ACHN (cell line): ENCODE results near the gene PRR15L.
"Not testable (repeated sequence)": the region's sequence is repeated elsewhere in the genome, so short reads cannot be mapped to it uniquely, and the experiment has no call there.

Experiments used
- DNase-seq: peaks from one replicate; pipeline ENCODE4 v3.0.0-alpha.2; 2015
- in situ Hi-C: cut with HindIII; loops from 2 replicates; pipeline ENCODE4 v1.10.0; 2017; ENCODE audit warnings: low sequenced_read_pairs, low pct_ligation_motif_present, low pct_unique_long_range_greater_than_20kb

Gene PRR15L

DNA sequence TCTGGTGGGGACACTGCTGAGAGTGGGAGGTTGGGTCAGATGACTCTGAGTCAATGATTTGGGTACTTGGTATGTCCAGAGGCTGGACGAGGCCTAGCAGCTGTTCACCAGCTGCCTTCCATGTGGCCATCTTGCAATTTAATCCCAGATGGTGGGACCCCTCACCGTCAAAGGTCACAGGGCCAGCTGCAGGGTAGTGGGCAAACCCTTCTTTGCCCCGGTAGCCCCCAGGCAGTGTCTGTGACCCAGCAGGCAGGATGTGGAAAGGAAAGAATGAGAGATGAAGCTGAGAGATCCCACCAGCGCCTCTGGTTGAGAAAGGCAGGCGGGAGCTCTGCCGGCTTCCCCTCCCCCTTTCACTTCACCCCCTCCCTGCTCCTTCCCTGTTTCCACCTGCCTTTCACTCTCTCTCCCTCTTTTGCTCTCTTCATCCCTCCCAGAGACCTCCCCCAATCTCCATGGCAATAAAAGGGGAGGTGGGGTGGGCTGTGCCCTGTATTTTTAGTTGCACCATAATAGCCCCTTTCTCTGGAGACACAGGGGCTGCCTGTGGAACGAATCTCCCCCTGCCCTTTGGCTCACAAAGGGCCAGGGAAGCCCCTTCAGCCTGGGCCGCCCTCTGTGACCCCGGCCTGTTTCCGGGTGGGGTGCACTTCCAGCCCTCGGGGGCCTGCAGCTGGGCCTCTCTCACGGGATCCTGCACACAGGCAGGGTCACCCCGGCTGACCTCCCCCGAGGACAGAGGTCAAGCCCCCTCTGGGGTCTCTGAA, 33.5 kb upstream of the PRR15L start:
- DNase-seq: no peak
- in situ Hi-C loops: no loop called here

DNA sequence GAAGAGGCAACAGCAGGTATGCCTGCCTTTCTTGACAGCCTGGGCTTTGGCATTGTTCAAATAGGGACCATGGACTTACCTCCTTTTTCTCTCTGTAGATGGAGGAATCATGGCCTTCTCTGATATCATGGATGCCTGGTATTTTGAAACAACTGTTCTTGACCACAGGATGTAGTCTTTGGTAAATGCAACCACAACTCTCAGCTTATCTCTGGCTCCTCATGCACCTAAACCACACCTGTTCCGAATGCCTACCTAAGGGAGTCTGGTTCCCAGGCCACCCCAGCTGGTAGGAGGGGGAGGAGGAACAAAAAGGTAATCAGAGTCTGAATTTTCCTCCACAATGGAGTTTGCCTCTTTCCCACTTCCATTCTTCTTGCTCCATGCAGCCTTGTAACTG, 32.0 kb upstream of the PRR15L start:
- DNase-seq: no peak
- in situ Hi-C loops: no loop called here

DNA sequence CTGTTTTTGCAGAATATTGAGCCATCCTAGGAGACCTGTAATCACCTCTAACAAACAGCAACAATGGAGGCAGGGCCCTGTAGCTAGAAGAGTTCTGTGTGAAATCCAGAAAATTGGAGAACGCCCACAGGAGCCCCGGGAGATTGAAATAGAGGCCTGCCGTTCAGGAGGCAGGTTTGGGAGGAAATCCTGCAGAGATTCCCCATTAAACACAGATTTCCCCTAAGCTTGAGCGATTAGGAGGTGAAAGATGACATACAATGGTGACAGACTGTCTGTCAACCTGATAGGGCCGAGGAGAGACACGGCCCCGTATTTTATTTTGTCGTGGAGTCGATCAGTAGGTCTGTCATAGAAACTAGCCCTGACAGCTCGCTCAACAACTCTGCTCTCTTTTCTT, 31.5 kb upstream of the PRR15L start:
- no peak for DNase-seq
- in situ Hi-C loops: no loop called here

DNA sequence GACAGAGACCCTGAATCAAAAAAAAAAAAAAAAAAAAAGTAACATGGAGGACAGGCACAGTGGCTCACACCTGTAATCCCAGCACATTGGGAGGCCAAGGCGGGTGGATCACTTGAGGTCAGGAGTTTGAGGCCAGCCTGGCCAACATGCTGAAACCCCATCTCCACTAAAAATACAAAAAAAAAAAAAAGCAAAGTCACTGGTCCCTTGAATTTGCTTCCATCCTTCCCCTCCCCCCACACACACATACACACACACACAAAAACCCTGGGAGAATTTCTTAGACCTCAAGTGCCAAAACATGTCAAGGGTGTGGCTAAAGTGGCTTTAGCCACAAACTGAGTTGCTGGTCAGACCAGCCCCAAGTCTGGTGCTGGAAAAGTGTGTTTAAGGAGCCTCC, 30.8 kb upstream of the PRR15L start:
- in situ Hi-C loops, DNase-seq: not testable (repeated sequence)

DNA sequence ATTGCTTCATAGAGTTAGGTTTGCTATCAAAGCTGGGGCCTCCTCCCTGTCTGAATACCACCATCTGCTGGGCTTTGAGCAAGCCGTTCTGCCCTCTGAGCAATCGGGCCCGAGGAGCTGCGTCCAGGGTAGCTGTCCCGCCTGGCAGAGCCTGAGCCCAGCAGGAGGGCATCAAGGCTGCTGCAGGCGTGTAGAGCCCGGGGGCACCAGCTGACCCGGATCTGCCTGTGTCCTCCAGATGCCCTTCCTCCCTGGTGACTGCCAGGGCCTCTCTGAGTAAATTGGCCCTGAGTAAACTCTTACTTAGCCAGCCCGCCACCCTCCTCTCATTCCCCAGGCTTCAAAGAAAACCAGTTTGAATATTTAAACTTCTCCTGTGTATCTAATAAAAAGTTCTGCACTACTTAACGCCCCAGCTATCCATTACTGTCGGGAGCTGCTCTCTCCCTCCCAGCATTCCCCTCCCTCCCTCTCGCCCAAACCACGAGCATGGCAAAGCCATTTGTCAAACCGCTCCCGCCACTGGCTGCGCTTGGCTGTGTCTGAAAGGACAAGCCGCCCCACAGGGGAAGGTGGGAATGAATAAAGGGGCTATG, 29.7 kb upstream of the PRR15L start:
- in situ Hi-C loops: no loop called here
- DNase-seq: no peak

DNA sequence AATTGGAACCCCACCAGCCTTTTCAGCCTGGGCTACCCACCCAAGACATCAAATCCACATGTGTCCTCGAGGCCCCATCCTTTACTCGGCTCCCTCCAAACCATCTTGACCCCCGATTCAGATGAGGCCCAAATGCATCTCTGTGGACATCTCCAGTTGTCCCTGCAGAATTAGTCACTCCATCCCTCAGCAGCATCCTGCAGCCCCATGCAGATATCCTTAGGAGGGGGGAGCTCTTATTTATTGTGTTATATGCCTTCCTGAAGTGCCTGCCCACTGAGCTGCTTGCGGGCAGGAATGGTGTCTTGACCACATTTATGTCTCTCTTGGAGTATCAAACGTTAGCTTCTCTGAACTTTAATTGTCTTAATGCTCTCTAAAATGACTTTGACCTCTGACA, 28.8 kb upstream of the PRR15L start:
- no peak for DNase-seq
- in situ Hi-C loops: no loop called here

DNA sequence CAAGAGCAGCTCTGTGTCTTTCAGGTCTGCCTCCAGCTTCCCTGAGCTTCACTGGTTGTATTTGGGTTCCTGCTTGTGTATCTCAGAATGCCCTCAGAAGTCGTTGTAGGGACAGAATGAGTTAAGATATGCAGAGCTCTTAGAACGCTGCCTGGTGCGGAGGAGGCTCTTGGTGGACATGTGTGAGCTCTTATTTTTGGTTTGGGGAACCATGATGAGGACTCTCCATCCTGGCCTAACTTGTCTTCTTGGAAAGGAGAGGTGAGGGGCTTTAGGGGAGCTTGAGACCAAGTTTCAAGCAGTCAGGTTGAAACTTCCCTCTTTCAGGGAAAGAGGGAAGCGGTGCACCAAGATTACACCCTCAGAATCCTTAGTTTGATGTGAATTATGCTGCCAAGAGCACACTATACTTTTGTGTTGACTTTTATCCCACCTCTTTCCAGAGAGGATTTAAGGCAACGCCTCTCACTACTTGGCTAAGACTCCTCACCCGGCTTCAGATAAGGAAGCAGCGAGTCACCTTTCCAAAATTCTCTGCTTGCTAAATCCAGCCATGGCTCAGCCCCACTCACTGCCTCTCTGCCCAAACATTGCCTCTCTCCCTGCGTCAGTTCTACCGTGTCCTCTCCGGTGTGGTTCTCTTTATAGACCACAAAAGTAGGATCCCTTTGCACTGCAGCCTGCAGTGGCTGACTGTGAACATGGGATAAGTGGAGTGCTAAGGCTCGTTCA, 26.0 kb upstream of the PRR15L start:
- in situ Hi-C loops: no loop called here
- no peak for DNase-seq

DNA sequence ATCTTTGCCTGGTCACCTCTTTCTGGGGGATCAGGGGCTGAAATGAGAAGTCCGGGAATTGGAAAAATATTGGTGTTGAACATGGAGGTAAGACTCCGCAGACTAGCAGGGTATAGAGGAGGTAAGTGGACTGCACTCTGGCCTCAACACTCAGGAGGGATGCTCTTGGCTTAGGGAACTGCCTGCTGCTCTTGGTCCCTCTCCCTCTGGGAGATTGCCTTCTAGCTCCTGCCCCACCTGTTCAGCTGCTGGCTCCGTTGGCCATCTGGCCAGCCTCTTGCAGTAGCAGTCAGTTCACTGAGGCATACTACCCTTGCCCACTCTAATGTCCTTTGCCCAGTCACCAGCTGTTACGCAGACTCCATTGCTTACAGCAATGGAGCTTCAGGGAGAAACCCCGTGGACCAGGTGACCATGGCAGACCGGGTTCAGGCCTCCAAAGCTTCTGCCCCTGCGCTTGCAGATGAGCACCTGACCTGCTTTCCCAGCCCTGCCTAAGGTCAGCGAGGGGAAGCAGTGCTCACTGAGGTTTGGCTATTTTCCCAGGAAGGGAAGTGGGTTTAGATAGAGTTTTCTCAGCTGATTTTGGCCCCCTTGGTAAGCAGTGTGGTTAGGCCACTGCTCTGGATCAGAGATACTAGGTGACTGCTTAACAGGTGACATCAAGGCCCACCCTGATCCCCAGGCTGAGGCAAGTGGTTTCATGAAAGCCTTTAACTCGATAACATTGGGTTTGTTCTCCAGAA, 25.1 kb upstream of the PRR15L start:
- no peak for DNase-seq
- in situ Hi-C loops: no loop called here

DNA sequence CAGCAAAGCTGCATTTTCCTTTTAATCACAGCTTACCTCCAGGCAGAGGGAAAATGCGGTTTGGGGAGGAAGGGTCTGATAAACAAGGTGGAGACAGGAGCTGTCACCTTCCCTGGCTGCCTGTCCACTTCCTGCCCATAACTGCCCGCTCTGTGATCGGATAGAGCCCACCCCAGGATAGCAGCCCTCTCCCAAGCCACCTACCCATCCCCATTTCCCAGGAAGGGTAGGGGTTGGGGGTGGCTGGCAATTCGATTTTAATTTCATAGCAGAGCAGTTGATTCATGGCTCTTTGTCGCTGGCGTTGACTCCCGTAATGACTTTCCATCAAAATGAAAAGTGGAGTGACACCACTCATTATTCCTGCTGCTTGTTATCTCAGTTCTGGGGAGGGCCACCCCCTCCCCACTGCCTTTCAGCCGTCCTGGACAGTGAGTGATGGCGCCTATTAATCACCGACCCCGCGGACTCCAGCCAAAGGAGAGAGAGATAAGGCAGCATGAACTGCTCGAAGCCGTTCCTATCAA, 24.5 kb upstream of the PRR15L start:
- in situ Hi-C loops: no loop called here
- no peak for DNase-seq

DNA sequence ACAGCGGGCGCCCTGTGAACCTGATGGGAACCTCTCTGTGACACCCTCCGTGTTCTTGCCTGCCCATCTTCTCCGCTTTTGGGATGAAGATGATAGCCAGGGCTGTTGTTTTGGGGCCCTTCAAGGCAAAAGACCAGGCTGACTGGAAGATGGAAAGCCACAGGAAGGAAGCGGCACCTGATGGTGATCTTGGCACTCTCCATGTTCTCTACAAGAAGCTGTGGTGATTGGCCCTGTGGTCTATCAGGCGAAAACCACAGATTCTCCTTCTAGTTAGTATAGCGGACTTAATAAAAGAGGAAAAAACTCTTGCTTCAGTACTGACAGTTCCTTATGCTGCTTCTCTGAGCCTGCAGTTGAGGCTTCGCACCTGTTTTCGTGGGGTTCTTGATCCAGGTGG, 23.8 kb upstream of the PRR15L start:
- DNase-seq: no peak
- in situ Hi-C loops: no loop called here

DNA sequence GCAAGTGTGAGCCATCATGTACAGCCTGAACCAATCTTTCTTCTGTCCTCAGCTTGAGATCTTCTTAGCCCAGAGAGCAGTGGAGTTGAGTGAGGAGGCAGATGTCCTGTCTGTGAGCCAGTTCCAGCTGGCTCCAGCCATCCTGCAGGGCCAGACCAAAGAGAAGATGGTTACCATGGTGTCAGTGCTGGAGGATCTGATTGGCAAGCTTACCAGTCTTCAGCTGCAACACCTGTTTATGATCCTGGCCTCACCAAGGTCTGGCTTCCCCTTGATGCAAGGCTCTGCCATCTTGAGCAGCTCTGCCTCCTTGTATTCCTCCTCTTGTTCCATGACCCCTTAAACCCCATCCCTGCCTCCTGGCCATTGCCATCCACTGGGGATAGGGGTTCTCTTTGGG, 22.9 kb upstream of the PRR15L start:
- no peak for DNase-seq
- in situ Hi-C loops: no loop called here

DNA sequence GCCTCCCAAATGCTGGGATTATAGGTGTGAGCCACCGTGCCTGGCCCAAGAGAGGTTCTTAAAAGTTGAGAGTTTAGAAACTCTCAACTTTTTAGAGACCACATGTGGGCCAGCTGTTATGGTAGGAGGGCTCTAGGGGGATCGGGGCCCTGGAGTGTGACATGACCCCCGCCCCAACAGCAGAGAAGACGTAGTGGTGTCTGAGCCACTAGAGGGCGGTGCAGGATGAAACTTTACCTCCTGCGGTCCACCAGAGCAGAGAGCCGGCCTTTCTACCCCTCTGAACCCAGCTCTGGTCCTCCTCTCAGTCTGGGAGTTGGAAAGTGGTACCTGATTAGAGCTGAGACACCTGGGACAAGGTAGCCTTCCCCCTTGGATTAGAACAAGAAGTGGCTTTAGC, 20.6 kb upstream of the PRR15L start:
- DNase-seq: peak; percentile 55
- in situ Hi-C loops: no loop called here

DNA sequence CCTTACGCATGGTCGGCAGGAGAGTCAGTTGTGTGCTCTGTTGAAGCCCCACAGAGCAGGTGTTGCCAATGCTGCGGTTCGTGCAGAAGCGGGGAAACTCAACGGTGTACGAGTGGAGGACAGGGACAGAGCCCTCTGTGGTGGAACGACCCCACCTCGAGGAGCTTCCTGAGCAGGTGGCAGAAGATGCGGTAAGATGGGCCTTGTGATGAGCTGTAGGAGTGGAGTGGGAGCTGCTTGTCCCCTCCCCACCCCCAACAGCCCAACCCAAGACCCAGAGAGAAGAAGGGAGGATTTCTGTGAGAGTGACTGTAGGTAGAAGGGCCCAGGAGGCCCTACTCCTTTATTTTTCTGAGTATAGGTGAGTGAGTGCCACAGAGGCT, 18.1 kb upstream of the PRR15L start:
- no peak for DNase-seq
- in situ Hi-C loops: no loop called here

DNA sequence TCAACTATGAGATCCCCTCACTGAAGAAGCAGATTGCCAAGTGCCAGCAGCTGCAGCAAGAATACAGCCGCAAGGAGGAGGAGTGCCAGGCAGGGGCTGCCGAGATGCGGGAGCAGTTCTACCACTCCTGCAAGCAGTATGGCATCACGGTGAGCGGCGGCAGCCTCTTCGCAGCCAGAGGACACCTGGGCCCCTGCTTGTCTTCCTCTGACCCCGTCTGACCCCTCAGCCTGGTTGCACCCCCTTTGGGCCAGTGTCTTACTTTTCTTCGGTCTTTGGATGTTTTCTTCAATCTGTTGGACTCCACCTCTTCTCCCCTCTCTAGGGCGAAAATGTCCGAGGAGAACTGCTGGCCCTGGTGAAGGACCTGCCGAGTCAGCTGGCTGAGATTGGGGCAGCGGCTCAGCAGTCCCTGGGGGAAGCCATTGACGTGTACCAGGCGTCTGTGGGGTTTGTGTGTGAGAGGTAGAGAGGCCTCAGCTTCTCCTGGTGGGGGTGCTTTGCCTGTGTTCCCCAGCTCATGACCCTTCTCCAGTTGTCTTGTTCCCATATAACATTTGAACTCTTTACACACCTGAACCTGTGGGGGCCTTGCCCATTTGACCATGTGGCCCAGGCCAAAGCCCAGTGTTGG, 17.6 kb upstream of the PRR15L start:
- no peak for DNase-seq
- in situ Hi-C loops: no loop called here

DNA sequence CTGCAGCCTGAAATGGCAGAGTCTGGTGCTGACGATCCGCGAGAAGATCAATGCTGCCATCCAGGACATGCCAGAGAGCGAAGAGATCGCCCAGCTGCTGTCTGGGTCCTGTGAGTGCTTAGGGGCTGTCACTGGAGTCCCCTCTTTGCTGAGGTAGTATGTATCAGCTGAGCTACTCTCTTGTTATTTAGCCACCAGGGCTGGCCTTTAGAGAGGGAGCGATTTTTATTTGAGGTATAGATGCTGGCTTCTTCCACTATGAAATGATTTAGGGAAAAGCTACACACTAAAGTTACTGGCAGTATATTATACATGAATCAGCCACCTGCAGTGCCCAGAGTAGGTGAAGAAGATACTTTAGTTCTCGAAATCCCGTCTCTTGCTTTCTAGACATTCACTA, 15.9 kb upstream of the PRR15L start:
- in situ Hi-C loops: no loop called here
- no peak for DNase-seq

DNA sequence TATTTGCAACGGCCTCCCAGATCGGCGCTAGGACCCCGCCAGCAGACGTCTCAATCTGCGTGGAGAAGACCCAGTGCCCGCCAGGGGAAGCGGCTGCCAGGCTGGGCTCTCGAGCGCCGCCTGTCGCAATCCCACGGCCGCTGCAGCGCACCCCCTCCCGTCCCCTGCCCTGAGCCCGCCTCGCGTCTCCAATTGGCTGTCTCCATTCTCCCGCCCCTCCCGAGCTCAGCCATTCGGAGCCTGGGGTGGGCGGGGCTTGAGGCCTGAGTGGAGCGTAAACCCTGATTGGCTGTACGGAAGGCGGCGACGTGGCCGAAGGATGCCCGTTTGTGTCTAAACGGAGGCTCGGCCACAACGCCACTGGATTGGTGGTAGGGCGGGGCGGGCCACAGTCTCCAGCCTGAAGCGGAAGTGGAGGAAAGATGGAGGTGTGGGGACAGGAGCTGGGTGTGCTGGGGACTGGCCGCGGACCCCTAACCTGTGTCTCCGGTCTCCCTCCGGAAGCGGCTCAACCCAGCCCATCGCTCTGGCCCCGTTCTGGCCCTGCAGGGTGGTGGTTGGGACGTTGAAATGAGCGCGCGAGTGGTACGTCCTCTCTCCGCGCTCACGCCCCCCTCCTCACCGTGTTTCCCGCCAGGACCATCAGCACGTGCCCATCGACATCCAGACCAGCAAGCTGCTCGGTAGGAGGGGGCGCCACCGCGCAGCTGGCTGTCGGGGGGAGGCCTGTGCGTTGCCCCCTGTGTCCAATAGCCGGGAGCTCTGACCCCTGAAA, 13.2 kb upstream of the PRR15L start, which contains the start of gene CDK5RAP3:
TSS of gene CDK5RAP3 (plus strand) at position 389 of the 775 bp plus-strand sequence. CDS start at position 423, 34 bp downstream.
- in situ Hi-C loops: no loop called here
- DNase-seq: peak; percentile 99

DNA sequence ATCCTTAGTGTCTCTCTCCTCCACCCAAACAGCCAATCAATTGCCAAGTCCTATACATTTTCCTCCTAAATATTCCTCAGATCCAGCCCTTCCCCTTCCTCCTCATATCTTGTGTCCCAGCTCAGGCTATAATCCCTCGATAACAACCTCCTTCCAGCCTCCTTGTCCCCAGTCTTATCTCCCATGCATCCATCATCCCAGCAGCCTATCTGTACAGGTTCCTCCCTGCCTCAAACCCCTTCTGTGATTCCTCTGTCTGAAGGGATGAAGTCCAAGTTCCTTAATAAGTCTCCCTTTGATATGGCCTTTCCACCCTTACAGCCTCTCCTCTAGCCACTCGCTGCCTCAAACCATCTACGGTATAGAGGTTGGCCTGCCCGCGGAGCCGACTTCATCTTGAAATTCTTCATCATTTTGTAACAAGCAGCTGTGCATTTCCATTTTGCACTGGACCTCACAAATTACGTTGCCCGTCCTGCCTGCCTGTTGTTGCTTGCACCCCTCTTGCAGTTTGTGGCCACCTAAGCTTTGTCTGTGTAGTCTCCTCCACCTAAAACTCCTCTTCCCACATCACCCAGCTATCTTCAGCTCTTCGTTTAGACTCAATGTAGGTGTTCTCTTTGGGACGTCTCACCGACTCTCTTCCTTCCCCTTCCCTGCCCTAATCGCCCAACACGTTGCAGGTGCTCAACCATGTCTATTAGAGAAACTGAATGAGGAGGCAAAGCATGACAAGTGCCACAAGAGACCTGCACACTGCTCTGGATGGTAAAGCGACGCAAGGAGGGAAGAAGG, 12.4 kb upstream of the PRR15L start:
- in situ Hi-C loops: no loop called here
- DNase-seq: no peak
